HTR-8/SVneo (cell line): ENCODE data around the gene REEP6.
A peak's percentile ranks its signal among the peaks of the same experiment; 100 is the strongest.
"Not testable (repeated sequence)": the region's sequence is repeated elsewhere in the genome, so short reads cannot be mapped to it uniquely, and the experiment has no call there.

Experiments
- DNase-seq: peaks from one replicate; pipeline ENCODE4 v3.0.0; 2011; ENCODE audit warnings: low spot score, mixed read lengths; ENCODE audit not compliant: insufficient read length
- FAIRE-seq: peaks from 2 replicates; lab custom pipeline; 2011; peaks lifted over from hg19 to GRCh38; lab: Jason Lieb, UNC

Gene REEP6

DNA sequence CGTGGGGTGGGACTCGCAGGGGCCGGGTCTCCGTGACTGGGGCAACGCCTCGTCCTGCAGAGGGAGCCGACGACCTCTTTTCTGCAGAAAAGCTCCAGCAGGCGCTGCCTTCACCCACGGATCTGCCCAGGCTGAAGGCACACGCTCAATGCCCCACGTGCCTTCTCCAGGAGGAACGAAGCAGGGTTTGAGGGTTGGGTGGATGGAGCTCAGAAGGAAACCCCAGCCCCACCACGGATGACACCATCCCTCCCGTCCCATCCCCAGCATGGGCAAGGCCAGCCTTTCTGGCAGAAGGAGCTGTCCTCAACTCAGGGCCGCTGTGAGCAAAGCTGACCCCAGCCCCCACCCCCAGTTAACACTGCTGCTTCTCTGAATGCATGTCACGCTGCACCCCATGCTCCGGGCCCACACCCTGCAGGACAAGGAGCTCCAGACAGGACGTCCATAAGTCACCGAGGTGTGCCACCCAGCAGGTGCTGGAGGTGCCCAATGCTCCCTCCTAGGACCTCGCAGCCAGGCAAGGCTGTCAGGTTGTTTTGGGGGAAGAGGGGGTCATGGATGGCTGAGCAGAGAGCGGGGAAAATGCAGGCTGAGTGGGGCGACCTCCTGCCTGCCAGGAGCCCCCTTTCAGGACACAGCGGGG lies 19.3 kb upstream of the REEP6 start:
- FAIRE-seq = no peak
- peak; percentile 29 for DNase-seq

DNA sequence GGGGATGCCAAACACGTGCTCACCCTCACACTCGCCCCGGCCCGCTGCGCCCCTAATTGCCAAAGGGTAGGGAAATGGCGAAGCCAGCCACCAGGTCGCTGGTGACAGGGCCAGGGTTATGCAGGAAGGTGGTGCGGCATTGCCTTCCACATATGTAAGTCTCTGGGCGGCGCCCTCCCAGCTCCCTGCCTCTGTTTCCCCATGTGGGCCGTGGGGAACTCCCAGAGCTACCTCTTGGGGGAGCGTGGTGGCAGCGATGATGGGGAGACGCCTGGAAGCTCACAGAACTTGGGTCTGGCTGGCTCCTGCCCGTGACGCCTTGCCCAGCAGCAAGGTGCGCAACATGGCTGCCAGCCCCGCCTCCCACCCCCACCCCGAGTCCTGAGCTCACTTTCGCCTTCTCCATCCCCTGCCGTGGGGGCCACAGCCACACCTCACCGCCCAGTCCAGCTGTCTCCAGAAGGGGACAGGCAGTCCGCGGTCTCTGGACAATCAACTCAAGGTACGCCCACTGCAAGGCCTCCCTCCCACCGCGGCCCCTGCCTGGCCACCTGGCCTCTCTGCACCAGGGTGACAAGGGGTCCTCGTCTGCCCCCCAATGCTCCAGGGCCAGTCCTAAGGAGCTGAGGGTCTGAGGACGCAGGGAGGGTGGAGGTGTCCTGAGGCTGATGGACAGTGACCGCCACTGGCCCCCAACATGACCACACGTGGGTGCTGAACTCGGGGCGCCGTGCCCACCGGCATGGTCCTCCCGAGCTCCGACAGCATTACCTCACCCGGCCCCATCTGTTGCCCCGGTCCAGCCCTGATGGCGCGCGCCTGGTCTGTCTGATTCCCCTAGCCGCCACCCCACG lies 18.5 kb upstream of the REEP6 start:
- no peak for DNase-seq

DNA sequence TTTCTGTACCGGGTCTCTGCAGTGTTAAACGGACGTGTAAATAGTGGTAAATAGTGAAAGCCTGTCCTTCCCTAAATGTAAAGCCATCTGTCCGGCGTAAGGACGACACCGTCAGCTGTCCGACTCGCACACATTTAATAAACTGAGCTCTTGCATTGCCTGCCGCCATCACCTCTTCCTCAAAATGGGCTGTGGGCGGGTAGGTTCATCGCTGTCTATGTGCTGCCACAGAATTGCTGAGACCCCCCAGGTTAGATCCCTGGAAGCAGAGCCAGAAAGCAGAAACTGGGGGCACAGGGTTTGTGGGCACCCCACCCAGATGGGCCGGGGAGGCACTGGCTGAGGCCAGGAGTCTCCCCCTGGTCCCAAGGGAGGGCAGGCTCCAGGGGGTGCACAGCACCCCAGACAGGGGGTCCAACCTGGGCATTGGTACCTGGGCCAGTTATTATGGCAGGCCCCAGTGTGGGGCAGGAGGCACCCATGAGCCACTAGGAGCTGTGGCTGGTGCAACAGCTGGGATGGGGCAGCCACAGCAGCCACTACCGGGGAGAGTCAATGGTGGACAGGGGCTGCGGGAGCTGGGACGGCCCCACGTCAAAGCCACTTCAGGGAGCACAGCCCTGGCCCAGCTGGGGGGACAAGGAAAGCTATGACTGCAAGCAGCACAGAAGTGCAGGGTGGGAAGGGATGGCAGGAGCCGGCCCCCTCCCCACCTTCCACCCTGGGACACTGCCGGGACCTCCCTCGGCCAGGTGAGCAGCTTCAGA lies 17.7 kb upstream of the REEP6 start:
- DNase-seq = no peak
- no peak for FAIRE-seq

More for the DNA sequence above, 18.5 kb upstream of the REEP6 start:
- FAIRE-seq = no peak

DNA sequence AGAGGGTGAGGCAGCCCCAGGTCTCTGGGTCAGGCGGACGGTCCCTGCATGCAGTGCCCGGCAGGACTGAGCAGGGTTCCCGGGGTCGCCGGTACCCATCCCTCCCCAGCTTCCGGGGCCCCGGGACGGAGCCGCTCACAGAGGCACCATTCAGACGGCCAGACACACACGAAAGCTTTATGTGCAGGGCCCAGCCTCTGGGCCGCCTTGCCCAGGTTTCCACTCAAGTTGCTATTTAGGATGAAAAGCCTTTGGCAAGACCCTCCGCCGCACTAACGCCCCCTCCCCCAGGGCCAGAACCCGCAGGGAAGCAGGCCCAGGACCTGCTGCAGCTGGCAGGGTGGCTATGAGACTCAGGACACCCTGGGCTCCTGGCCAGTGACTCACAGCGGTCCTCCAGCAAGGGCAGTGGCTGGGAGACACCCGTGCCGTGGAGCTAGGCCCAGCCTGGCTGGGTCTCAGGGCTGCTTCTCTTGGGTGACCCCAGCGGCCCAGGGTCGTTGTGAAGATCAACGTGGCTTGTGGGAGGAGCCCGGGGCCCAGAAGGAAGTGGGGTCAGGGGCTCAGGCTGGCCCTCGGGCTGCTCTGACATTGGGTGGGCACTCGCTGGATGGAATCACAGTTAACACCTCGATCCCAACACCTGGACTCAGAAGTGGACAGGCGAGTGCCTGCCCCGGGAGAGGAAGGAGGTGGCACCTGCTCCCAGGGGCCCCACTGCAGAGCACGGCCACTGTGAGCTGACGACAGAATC lies 16.8 kb upstream of the REEP6 start:
- DNase-seq (no peak), FAIRE-seq (no peak)

DNA sequence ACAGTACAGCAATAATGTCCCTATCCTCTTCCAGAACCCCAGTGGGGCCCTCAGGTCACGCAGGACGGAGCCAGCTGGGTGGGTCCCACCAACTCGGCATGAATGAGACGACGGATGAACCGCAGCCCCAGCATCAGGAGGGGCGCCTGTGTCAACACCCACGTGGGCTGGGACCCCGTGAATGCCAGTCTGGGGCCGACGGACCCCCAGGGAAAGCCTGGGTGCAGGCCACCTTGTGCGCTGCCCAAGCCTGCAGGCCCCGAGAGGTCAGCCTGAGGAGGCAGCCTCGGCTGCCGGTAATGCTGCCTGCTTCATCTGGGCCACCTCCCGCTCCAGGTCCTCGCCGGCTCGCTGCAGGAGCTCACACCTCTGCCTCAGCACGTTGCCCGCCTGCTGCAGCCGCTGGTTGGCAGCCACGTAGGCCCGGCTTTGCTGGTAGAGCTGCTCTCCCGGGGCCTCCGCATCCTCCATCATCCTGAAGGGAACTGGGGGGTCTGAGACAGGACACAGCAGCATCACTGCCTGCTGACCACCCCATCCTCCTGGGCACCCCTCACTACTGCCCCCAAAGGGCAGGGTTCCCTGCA lies 16.1 kb upstream of the REEP6 start:
- DNase-seq = no peak
- no peak for FAIRE-seq

DNA sequence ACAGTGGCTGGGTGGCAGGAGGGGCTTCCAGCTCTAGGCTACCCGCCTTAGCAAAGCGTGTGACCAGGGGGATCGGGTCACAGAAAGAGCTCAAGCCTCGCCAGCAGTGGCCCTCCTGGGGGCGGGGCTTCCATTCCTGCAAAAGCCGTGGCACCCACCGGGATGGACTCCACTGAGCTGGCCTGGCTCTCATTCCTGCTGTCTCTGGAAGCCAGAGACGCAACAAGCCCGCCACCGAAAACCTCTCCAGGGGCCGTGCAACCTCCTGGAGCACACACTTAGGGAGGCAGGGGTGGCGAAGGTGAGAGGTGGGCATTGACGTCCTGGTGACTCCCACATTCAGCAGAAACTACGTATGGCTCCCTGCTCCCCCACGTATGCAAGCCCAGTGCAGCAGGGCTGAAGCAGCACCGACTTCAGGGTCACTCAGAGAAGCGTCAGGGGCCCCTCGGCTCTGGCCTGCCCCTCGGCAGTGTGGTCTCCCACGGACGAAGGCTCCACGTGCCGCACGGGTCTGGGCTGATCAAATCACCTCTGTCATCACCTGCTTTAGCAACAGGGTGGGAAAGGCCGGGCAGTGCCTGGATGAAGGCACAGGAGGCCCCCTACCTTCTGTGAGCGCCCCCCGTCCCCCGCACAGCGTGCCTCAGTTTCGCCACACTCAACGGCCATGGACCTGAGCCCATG lies 15.1 kb upstream of the REEP6 start:
- no peak for DNase-seq
- FAIRE-seq = no peak

DNA sequence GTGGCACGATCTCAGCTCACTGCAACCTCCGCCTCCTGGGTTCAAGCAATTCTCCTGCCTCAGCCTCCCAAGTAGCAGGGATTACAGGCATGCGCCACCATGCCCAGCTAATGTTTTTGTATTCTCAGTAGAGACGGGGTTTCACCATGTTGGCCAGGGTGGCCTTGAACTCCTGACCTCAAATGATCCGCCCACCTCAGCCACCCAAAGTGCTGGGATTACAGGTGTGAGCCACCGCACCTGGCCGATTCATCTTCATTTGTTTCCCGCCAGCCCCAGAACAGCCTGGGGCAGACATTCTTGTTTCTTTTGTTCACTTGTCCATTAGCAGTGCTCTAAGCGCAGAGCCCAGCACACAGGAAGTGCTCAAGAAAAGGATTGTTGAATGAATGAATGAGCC lies 13.9 kb upstream of the REEP6 start:
- not testable (repeated sequence) for DNase-seq, FAIRE-seq

DNA sequence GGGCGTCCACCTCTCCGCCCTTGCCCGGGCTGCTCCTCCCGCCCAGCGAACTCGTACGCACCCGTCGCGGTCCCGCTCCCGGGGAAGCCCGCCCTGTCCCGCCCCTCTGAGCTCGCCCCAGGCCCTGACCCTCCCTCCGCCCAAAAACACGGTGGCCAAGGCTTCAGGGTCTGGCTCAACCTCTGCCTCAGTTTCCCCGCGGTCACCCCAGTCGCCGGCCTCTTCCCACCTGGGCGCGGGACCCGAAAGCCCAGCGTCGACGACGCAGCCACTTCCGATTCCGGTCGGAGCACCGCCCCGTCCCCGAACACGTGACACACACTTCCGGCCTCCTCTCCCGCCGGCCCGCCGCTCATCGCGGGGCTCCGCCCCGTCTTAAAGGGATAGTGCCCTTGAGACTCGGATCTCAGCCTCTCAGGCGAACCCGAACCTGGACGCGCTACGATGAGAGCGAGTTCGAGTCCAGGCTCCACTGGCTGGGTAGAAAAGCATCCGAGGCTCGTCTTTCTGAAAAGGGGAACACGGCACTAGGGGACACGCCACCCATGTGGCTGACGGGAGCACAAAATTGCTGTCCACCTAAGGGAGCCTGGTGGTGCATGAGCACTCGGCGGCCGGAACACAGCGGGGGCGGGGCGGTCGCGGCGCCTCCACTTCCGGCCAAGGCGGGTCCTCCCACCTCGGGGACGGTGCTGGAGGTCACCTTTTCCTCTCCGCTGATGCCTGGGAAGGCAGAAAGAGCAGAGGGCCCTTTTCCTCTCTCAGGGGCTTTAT lies 11.9 kb upstream of the REEP6 start, which contains the start of gene C19orf25:
C19orf25 (minus strand) TSS at position 282 of the 774 bp plus-strand sequence. CDS start 312 bp downstream, outside the sequence.
- DNase-seq (peak; percentile 91), FAIRE-seq (peak; percentile 93)

DNA sequence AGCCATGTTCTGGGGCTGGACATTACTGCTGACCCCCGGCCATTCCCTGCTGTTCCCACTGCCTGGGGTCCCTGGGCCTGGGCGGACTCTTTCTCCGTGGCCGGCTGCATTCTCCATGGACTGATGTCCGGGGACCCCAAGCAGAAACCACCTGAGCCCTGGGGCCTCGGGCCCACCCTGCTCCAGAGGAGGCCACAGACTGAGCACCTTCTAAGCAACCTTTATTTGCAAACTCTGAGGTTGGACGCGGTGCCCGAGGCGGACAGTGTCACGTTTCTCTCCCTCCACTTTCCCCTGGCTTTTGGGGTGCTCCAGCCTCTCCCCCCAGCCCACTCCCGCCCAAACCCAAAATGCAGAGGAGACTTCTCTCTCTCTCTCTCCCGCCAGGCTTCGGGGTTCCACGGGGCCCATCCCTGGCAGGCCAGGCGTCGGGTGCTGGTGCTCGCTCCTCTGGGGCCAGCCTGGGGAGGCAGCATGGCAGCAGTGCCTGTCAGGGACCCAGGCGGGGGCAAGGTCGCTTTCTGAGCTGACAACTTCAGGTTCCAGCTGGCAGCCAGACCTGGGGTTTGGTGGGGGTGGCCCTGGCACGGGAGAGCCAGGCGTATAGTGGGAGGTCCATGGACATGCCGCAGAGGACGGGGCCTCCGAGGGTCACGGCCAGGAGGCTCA lies 9.6 kb upstream of the REEP6 start:
- DNase-seq (no peak), FAIRE-seq (no peak)

DNA sequence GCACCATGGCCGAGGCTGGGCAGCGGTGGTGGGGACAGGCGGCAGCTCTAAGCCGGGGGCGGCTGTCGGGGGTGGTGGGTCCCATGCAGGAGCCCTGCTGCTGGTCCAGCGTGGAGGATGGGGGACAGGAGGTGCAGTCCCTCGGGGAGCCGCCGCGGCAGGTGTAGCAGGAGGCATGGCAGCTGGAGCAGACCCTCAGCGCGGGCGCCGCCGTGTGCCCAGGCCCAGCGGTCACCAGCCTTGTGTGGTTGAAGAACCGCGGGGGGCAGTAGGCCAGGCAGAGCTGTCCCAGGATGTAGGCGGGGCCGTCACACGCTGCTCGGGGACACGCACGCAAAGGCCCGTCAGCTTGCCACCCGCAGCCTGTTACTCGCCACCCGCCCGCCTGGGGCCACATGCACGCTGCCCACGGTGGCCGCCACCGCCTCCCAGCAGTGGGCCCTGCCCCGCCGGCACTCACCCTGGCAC lies 9.1 kb upstream of the REEP6 start:
- FAIRE-seq (no peak), DNase-seq (no peak)

DNA sequence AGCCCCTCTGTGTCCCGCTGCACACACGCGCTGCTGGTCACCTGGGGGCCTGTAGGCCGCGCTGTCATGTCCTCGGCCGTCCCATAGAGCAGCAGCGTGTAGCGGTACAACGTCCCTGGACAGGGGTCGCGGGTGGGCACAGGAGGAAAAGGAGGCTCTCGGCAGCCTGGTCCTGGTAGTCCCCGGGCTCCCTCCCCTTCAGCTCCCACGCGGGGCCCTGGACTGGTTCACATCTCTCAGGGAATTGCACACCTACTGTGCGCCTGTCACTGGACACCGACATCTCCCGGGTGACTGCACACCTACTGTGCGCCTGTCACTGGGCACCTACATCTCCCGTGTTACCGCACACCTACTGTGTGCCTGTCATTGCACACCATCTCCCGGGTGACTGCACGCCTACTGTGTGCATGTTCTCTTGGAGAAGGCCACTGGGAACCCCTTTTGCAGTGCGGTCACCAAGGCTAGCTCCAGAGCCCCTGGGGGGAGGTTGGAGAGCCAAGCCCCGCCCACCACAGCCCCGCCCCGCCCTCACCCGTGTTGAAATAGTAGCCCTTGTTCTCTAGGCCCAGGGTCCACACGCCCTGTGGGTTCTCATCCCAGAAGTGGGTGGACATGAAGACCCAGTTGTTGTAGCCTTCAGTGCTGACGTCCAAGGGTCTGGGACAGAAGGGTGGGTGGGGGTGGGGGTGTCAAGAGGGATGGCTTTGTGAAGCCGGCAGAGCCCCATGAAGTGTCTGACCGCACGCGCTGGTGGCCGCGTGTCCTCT lies 8.4 kb upstream of the REEP6 start:
- DNase-seq = no peak
- no peak for FAIRE-seq

DNA sequence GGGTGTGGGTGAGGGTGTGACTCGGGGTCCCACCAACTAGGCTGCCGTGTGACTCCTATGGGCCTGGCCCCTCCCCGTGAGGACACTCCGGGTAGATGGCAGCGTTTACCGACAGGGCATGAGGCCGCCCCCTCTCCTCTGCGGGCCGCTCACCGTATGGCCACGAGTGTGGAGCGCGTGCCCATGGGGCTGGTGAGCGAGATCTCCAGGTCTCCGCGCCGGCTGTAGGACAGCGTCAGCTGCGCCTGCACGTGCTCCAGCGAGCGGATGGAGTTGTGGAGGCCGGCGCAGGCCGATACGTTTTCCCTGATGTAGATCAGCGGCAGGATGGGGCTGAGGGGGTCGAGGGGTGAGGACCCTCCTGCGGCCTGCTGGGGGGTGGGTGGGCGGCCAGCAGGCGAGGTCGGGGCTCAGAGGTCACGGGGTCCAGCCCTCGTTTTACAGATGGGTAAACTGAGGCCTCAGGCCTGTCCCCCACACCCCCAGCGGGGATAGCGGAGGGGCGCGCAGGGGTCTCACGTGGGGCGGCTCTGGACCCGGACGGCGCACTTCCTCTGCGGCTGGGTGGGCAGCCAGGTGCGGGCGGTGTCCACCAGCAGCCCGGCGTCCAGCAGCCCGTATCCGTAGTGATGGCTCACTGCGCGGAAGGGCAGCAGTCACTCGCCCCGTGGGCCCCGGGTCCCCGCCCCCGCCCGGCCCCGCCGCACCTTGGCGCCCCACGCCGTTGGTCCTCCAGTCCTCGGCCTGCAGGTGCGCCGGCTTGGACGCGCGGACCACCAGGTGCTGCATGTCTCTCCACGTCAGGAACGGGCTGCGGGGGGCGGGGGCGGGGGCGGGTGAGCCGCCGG lies 7.6 kb upstream of the REEP6 start:
- FAIRE-seq (no peak), DNase-seq (no peak)

DNA sequence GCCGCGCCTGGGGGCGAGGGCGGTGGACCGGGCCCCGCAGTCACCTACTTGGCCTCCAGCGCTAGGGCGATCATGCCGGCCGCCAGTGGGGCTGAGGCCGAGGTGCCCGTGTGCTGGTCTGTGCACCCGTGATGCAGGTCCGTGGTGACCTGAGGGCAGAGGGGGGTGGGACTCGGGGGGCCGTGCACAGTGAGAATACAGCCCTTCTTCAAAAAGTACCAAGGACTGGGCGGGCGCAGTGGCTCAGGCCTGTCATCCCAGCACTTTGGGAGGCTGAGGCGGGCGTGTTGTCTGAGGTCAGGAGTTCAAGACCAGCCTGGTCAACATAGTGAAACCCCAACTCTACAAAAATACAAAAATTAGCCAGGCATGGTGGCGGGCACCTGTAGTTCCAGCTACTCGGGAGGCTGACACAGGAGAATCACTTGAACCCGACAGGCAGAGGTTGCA lies 7.0 kb upstream of the REEP6 start:
- DNase-seq (no peak), FAIRE-seq (no peak)

DNA sequence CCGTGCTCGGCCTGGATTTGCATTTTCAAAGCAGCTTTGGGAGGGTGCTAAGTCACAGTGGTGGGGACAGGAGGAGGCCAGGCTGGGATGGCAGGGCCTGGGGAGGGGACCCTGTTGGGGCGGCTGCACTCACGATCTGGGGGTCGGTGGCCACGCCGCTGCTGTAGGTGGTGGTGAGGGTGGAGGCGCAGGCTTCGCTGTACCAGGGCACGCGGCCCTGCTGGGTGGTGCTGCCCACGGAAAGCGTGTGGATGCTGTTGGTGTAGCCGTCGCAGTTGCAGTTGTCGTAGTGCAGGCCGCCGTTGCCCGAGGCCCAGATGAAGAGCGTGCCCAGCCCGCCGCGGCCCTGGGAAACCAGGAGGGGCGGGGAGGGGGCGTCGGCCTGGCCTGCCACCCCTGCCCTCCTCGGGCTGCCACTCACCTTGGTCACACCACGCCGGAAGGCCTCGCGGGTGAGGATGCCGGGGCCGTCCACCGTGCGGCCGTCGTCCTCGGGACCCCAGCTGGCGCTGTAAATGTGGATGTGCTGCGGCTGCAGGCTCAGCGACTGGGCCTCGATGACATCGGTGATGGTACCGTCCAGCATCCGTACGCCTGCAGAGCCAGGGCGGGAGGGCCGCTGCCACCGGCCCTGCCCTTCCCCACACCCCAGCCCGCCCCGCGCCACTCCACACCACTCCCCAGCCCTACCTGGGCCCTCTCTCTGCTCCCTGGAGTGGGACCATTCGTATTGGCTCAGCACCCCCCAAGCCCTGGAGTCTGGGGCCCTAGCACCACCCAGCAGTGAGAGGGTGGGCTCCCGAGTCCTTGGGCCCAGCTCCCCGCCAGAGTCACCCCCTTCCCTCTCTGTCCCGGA lies 4.0 kb upstream of the REEP6 start:
- FAIRE-seq (no peak), DNase-seq (no peak)

DNA sequence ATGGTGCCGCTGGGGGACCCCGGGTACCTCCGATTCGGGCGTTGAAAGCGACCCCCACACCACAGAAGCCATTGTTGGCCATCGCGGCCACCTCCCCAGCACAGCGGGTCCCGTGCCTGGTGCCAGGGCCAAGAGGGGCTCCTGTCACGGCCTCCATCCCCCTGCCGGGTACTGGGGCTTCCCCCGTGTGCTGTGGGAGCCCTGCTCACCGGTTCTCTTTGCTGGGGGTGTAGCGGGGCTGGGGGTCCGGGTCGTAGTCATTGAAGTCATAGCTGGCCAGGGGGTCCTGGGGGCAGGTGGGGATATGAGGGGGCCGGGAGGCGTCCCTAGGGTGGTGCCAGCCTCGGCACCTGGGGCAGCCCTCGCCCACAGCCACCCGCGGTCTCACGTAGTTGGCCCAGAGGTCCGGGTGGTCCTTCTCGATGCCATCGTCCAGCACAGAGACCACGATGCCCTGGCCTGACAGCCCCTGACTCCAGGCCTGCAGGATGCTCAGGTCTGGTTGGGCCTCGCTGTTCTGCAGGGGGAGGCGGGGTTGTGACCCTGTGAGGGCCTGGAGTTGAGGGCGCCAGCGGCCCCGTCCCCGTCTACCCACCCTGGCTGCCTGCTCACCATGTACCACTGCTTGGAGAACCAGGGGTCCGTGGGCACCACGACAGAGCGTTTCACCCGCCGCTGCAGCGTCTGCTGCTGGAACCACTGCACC lies 3.3 kb upstream of the REEP6 start:
- FAIRE-seq (no peak), DNase-seq (no peak)
